Tibial nerve (tissue), 4 donors: Measurements from ENCODE around the gene PSMD5. TPM values are rescaled to one million over a fixed set of nuclear protein-coding genes. Genes with fewer than 3 reads are reported as not detected.

Source experiments
- DNase-seq, 2 donors: peaks; one replicate each; pipeline ENCODE4 v3.0.0-alpha.2; 2019; ENCODE audit warnings: low spot score in 2 of 2
- H3K27ac ChIP-seq, 4 donors: fragments of 200-600 bp; sonication (generic) in 3 of 4; one replicate each; pipeline ENCODE4 v1.5.1; 2017 to 2019; ENCODE audit warnings: mild to moderate bottlenecking in 1 of 4
- H3K27me3 ChIP-seq, 2 donors: fragments of 200-600 bp; sonication (generic) in 1 of 2; one replicate each; pipeline versions ENCODE4 v1.5.1 to v1.6.0; 2017 to 2019
- H3K36me3 ChIP-seq, 3 donors: fragments of 200-600 bp; sonication (generic); one replicate each; pipeline ENCODE4 v1.5.1; 2018 to 2019
- H3K4me1 ChIP-seq, 4 donors: fragments of 200-600 bp; sonication (generic) in 3 of 4; one replicate each; pipeline ENCODE4 v1.5.1; 2017 to 2019
- H3K4me3 ChIP-seq, 4 donors: fragments of 200-600 bp; sonication (generic) in 3 of 4; one replicate each; pipeline ENCODE4 v1.5.1; 2017 to 2019; ENCODE audit warnings: mild to moderate bottlenecking in 1 of 4, moderate library complexity in 1 of 4
- H3K9me3 ChIP-seq, 4 donors: fragments of 200-600 bp; sonication (generic) in 3 of 4; one replicate each; pipeline ENCODE4 v1.5.1; 2017 to 2019
- CTCF ChIP-seq, 5 experiments: fragments of 200-600 bp in 3 of 5; fragments of 450-650 bp in 2 of 5; sonication (generic) in 3 of 5; IDR thresholded peaks; one replicate each; pipeline ENCODE4 v1.5.1; 2016 to 2019; ENCODE audit warnings: antibody characterized with exemption in 5 of 5, mild to moderate bottlenecking in 3 of 5, moderate library complexity in 2 of 5
- EP300 ChIP-seq, 2 donors: sonication (generic); formaldehyde crosslinking; IDR thresholded peaks; one replicate each; pipeline ENCODE4 v1.6.1; 2017; ENCODE audit warnings: antibody characterized with exemption in 2 of 2, mild to moderate bottlenecking in 1 of 2
- POLR2A ChIP-seq, 2 donors: fragments of 450-650 bp; IDR thresholded peaks; one replicate each; pipeline ENCODE4 v1.6.1; 2017; ENCODE audit warnings: antibody characterized with exemption in 2 of 2, mild to moderate bottlenecking in 2 of 2, moderate library complexity in 2 of 2
- WGBS, 2 donors: methylation state at CpG; one replicate each; pipeline ENCODE4 v1.1.5; 2018; 5-methylcytosine and 5-hydroxymethylcytosine counted together
- total RNA-seq, 4 donors: library from RNA; depleted of rRNA; stranded (reverse); fragments of >200 nt; gene quantifications; one replicate each; pipeline ENCODE4 v1.1.0, GENCODE V29; 2016

PSMD5 gene
- total RNA-seq, 4 donors from 2014 or later = 33.9 to 37.7 (median 37.4) TPM

GRCh38 chr9:120877276-120878034 is 34.7 kb upstream of the PSMD5 start:
- TF ChIP-seq EP300 (IDR thresholded peaks at IDR 0.05) (peak in 1 of 2 donors; percentile 51), CTCF (IDR thresholded peaks at IDR 0.05) (peak in 1 of 5 experiments; percentile 14), POLR2A (IDR thresholded peaks at IDR 0.05) (no peak)
- peak in 1 of 2 donors; percentile 49 for DNase-seq

GRCh38 chr9:120876842-120877240 is 34.1 kb upstream of the PSMD5 start, which contains the start of gene PHF19:
TSS of gene PHF19 (minus strand) at chr9:120877188. CDS start at chr9:120874741, 2,447 bp downstream.
- H3K4me3 ChIP-seq = peak within 1 kb of the TSS; percentile 60 to 86 (median 78)
- 0% methylated on average over 23 to 31 of the region's 45 CpGs for WGBS, 2 donors

More at GRCh38 chr9:120877276-120878034, 34.7 kb upstream of the PSMD5 start:
- WGBS, 2 donors = 3 to 9% methylated on average over 16 to 42 of the region's 63 CpGs
- Histone ChIP-seq H3K9me3 (no peaks in the 10 kb centered on the region), H3K4me1 (peaks cover 0 to 27% (median 14%) of the 10 kb centered on the region in 4 donors), H3K27me3 (no peaks in the 10 kb centered on the region), H3K36me3 (peaks cover 0 to 21% (median 0%) of the 10 kb centered on the region in 3 donors), H3K4me3 (peak overlapping the region; percentile 60 to 86 (median 72)), H3K27ac (peak overlapping the region; percentile 89 to 99 (median 98))

GRCh38 chr9:120875954-120876841 is 33.5 kb upstream of the PSMD5 start:
- WGBS, 2 donors = 2 to 4% methylated on average over 49 to 64 of the region's 65 CpGs
- H3K27me3 ChIP-seq = no peaks in the 10 kb centered on the region
- peak; percentile 66 to 70 for DNase-seq
- H3K4me1 ChIP-seq = peaks cover 0 to 27% (median 14%) of the 10 kb centered on the region in 4 donors
- peak in 1 of 2 donors; percentile 85 for TF ChIP-seq EP300 (IDR thresholded peaks at IDR 0.05)
- TF ChIP-seq CTCF (IDR thresholded peaks at IDR 0.05) = no peak
- TF ChIP-seq POLR2A (IDR thresholded peaks at IDR 0.05) = peak; percentile 27 to 53
- peak overlapping the region; percentile 60 to 86 (median 78) for H3K4me3 ChIP-seq
- peak overlapping the region; percentile 89 to 99 (median 98) for H3K27ac ChIP-seq
- peaks cover 0 to 30% (median 0%) of the 10 kb centered on the region in 3 donors for H3K36me3 ChIP-seq
- no peaks in the 10 kb centered on the region for H3K9me3 ChIP-seq

More at GRCh38 chr9:120876842-120877240, 34.1 kb upstream of the PSMD5 start, which contains the start of gene PHF19:
- TF ChIP-seq EP300 (IDR thresholded peaks at IDR 0.05) = no peak
- TF ChIP-seq CTCF (IDR thresholded peaks at IDR 0.05) = no peak
- no peak for TF ChIP-seq POLR2A (IDR thresholded peaks at IDR 0.05)
- peaks cover 0 to 27% (median 14%) of the 10 kb centered on the region in 4 donors for H3K4me1 ChIP-seq
- H3K36me3 ChIP-seq = peaks cover 0 to 27% (median 0%) of the 10 kb centered on the region in 3 donors
- DNase-seq = no peak
- H3K27ac ChIP-seq = peak within 1 kb of the TSS; percentile 89 to 99 (median 98)
- no peaks in the 10 kb centered on the region for H3K9me3 ChIP-seq
- no peaks in the 10 kb centered on the region for H3K27me3 ChIP-seq

GRCh38 chr9:120875643-120875953 is 32.9 kb upstream of the PSMD5 start:
- no peak for TF ChIP-seq POLR2A (IDR thresholded peaks at IDR 0.05)
- Histone ChIP-seq H3K4me3 (peak overlapping the region in 2 of 4 donors; percentile 82 to 86), H3K27ac (peak overlapping the region; percentile 89 to 99 (median 98)), H3K27me3 (no peaks in the 10 kb centered on the region), H3K4me1 (peaks cover 0 to 27% (median 14%) of the 10 kb centered on the region in 4 donors), H3K9me3 (no peaks in the 10 kb centered on the region), H3K36me3 (peaks cover 0 to 30% (median 0%) of the 10 kb centered on the region in 3 donors)
- DNase-seq = no peak
- WGBS, 2 donors = 46 to 57% methylated on average over 7 of the region's 7 CpGs

- Histone ChIP-seq H3K9me3 (no peaks in the 10 kb centered on the region), H3K27ac (peak overlapping the region in 3 of 4 donors; percentile 98 to 99 (median 98)), H3K27me3 (no peaks in the 10 kb centered on the region), H3K4me3 (no peak overlapping the region), H3K36me3 (peaks cover 0 to 32% (median 0%) of the 10 kb centered on the region in 3 donors), H3K4me1 (peaks cover 0 to 27% (median 14%) of the 10 kb centered on the region in 4 donors)
- DNase-seq = no peak
- TF ChIP-seq EP300 (IDR thresholded peaks at IDR 0.05) (no peak), CTCF (IDR thresholded peaks at IDR 0.05) (no peak), POLR2A (IDR thresholded peaks at IDR 0.05) (no peak)
- WGBS, 2 donors = 61 to 62% methylated on average over 4 of the region's 4 CpGs
Measured at GRCh38 chr9:120875195-120875565, 32.5 kb upstream of the PSMD5 start.
